H9 (cell line): ENCODE results near the gene MED10. TPM values are rescaled to one million over a fixed set of nuclear protein-coding genes. Genes with fewer than 3 reads are reported as not detected.
A peak's percentile ranks its signal among the peaks of the same experiment; 100 is the strongest.

Experiments used
- DNase-seq: peaks from one replicate; pipeline ENCODE4 v3.0.0-alpha.2; 2017
- H2AFZ ChIP-seq: one replicate; pipeline ENCODE4 v1.6.1; 2013; ENCODE audit warnings: mild to moderate bottlenecking, low read length, control low read depth, moderate library complexity
- H2AK5ac ChIP-seq: 2 replicates; pipeline ENCODE4 v1.6.1; 2013; ENCODE audit warnings: low read length, control low read depth, mixed read lengths; ENCODE audit not compliant: insufficient read length
- H2BK120ac ChIP-seq: one replicate; pipeline ENCODE4 v1.6.1; 2013; ENCODE audit warnings: low read depth, mild to moderate bottlenecking, low read length, control low read depth, inconsistent platforms; ENCODE audit not compliant: poor library complexity, severe bottlenecking
- H2BK12ac ChIP-seq: 2 replicates; pipeline ENCODE4 v1.6.1; 2013; ENCODE audit warnings: low read length, control low read depth, mixed read lengths, low read depth; ENCODE audit not compliant: insufficient read length
- H2BK15ac ChIP-seq: 2 replicates; pipeline ENCODE4 v1.6.1; 2013; ENCODE audit warnings: low read depth, low read length, control low read depth
- H2BK20ac ChIP-seq: one replicate; pipeline ENCODE4 v1.6.1; 2013; ENCODE audit warnings: low read depth, mild to moderate bottlenecking, low read length, control low read depth, inconsistent platforms; ENCODE audit not compliant: poor library complexity, severe bottlenecking
- H2BK5ac ChIP-seq: 2 replicates; pipeline ENCODE4 v1.6.1; 2013; ENCODE audit warnings: low read length, control low read depth, mixed read lengths; ENCODE audit not compliant: insufficient read length
- H3K14ac ChIP-seq: 2 replicates; pipeline ENCODE4 v1.6.1; 2013; ENCODE audit warnings: low read length, control low read depth; ENCODE audit not compliant: insufficient read depth
- H3K18ac ChIP-seq: 2 replicates; pipeline ENCODE4 v1.6.1; 2013; ENCODE audit warnings: low read depth, mild to moderate bottlenecking, mixed read lengths, low read length, control low read depth; ENCODE audit not compliant: insufficient read length
- H3K23ac ChIP-seq: 2 replicates; pipeline ENCODE4 v1.6.1; 2013; ENCODE audit warnings: low read length, control low read depth, mixed read lengths, low read depth; ENCODE audit not compliant: insufficient read length
- H3K23me2 ChIP-seq: 2 replicates; pipeline ENCODE4 v1.6.1; 2013; ENCODE audit warnings: low read depth, mild to moderate bottlenecking, mixed read lengths, low read length, control low read depth; ENCODE audit not compliant: insufficient read length, poor library complexity, severe bottlenecking
- H3K27ac ChIP-seq: 2 replicates; pipeline ENCODE4 v1.5.1; 2013; ENCODE audit warnings: low read length, control low read depth, mixed read lengths, low read depth; ENCODE audit not compliant: insufficient read length
- H3K27me3 ChIP-seq: 2 replicates; pipeline ENCODE4 v1.6.1; 2013; ENCODE audit warnings: low read length, control low read depth, inconsistent platforms; ENCODE audit not compliant: insufficient read depth
- H3K4ac ChIP-seq: 2 replicates; pipeline ENCODE4 v1.6.1; 2013; ENCODE audit warnings: low read depth, mild to moderate bottlenecking, control low read depth, inconsistent platforms, low read length, moderate library complexity
- H3K4me1 ChIP-seq: 2 replicates; pipeline ENCODE4 v1.6.1; 2013; ENCODE audit warnings: low read length, control low read depth, inconsistent platforms; ENCODE audit not compliant: insufficient read depth
- H3K4me2 ChIP-seq: 2 replicates; pipeline ENCODE4 v1.6.1; 2013; ENCODE audit warnings: low read length, control low read depth, mixed read lengths; ENCODE audit not compliant: insufficient read length, insufficient read depth
- H3K56ac ChIP-seq: 2 replicates; pipeline ENCODE4 v1.6.1; 2013; ENCODE audit warnings: low read depth, mild to moderate bottlenecking, mixed read lengths, low read length, control low read depth; ENCODE audit not compliant: insufficient read length
- H3K79me1 ChIP-seq: 2 replicates; pipeline ENCODE4 v1.6.1; 2013; ENCODE audit warnings: low read depth, mild to moderate bottlenecking, moderate library complexity, low read length, control low read depth, inconsistent platforms; ENCODE audit not compliant: insufficient read depth, poor library complexity, severe bottlenecking
- H3K79me2 ChIP-seq: 2 replicates; pipeline ENCODE4 v1.6.1; 2013; ENCODE audit warnings: low read length, control low read depth, inconsistent platforms; ENCODE audit not compliant: insufficient read depth
- H3K9ac ChIP-seq: 2 replicates; pipeline ENCODE4 v1.6.1; 2013; ENCODE audit warnings: low read length, control low read depth, mixed read lengths; ENCODE audit not compliant: insufficient read length; ENCODE audit errors: extremely low read depth
- H3K9me3 ChIP-seq: one replicate; pipeline ENCODE4 v1.6.1; 2013; ENCODE audit warnings: low read depth, low read length, inconsistent platforms; ENCODE audit not compliant: control insufficient read depth
- H3T11ph ChIP-seq: one replicate; pipeline ENCODE4 v1.6.1; 2013; ENCODE audit warnings: mild to moderate bottlenecking, low read length, control low read depth, inconsistent platforms
- H4K20me1 ChIP-seq: one replicate; pipeline ENCODE4 v1.6.1; 2013; ENCODE audit not compliant: control insufficient read depth, insufficient read length, insufficient read depth
- H4K5ac ChIP-seq: 2 replicates; pipeline ENCODE4 v1.6.1; 2013; ENCODE audit warnings: low read depth, mild to moderate bottlenecking, mixed read lengths, low read length, control low read depth; ENCODE audit not compliant: insufficient read length
- H4K8ac ChIP-seq: replicated peaks from 2 replicates; pipeline ENCODE4 v1.6.1; 2013; ENCODE audit warnings: low read length, control low read depth, mixed read lengths, low read depth; ENCODE audit not compliant: insufficient read length
- H4K91ac ChIP-seq: 2 replicates; pipeline ENCODE4 v1.6.1; 2013; ENCODE audit warnings: low read depth, mild to moderate bottlenecking, moderate library complexity, mixed read lengths, low read length, control low read depth; ENCODE audit not compliant: insufficient read length
- H3K27ac Mint-ChIP-seq, 3 experiments: 2 replicates in 2 of 3; 3 replicates in 1 of 3; pipeline ENCODE4 v1.8.0; 2020 to 2021; ENCODE audit warnings: mixed read lengths in 3 of 3, mild to moderate bottlenecking in 1 of 3, moderate library complexity in 1 of 3
- H3K27me3 Mint-ChIP-seq: 2 replicates; pipeline ENCODE4 v1.8.0; 2021; ENCODE audit warnings: low read depth, mild to moderate bottlenecking, moderate library complexity, mixed read lengths
- H3K36me3 Mint-ChIP-seq, 3 experiments: 2 replicates in 2 of 3; 3 replicates in 1 of 3; pipeline ENCODE4 v1.8.0; 2020 to 2021; ENCODE audit warnings: low read depth in 3 of 3, mixed read lengths in 3 of 3; ENCODE audit not compliant: insufficient read depth in 1 of 3
- H3K4me1 Mint-ChIP-seq, 2 experiments: 2 replicates each; pipeline ENCODE4 v1.8.0; 2020; ENCODE audit warnings: mixed read lengths in 2 of 2
- H3K4me3 Mint-ChIP-seq, 2 experiments: 2 replicates in 1 of 2; 3 replicates in 1 of 2; pipeline ENCODE4 v1.8.0; 2020 to 2021; ENCODE audit warnings: mild to moderate bottlenecking in 2 of 2, mixed read lengths in 2 of 2, moderate library complexity in 1 of 2
- H3K9me3 Mint-ChIP-seq, 2 experiments: 2 replicates in 1 of 2; 3 replicates in 1 of 2; pipeline ENCODE4 v1.8.0; 2020; ENCODE audit warnings: mild to moderate bottlenecking in 2 of 2, mixed read lengths in 2 of 2, moderate library complexity in 1 of 2
- whole genome bisulfite sequencing: extraction: QIAGEN DNeasy Blood & Tissue Kit; methylation state at CpG from one replicate; pipeline ENCODE4 v1.1.7; 2013; ENCODE audit warnings: missing lambda C conversion rate, low lambda C conversion rate, mixed read lengths; ENCODE audit not compliant: insufficient read length; ENCODE audit errors: extremely low coverage; 5-methylcytosine and 5-hydroxymethylcytosine counted together
- total RNA-seq: library from RNA; stranded (reverse); gene quantifications from 2 replicates; pipeline ENCODE4 v1.2.1, GENCODE V29; 2021
- TF ChIP-seq, protein P1 (sequence below): fragments of 200-600 bp; sonication (generic); conservative IDR thresholded peaks from 3 replicates; pipeline ENCODE4 v1.8.0; 2021; ENCODE audit warnings: antibody characterized with exemption, mild to moderate bottlenecking

MED10 gene
- total RNA-seq, 1 experiment from 2014 or later = 35.3 TPM

DNA sequence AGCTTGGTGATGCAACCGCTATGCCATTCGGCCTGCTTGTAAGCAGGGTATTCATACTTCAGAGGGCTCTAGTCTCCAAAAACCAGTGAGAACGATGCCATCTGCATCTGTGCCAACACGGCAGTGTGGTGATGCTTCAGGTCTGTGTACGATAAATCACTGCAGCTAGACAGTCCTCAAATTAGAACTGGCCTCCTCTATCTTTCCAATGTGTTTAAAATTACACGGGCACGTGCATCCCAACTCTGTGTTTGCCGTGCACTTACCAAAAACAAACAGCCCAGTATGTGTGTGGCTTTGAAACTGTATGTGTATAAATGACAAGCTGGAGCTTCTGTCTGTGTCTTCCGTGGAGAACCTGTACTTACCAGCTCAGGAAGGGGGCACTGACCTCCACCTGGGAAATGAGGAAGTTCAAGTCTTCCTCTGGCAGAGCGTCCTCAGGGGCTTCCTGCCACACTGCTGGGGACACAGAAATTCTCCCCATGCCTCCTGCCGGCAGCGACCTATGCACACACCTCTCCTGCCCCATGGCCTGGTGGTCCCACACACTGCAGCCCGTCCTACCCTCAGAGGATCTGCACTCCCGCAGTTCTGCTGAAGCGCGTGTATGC, 12.3 kb downstream of the MED10 start:
- Histone ChIP-seq H3K18ac (no peak overlapping the region), H2BK12ac (no peak overlapping the region), H3K23me2 (no peaks in the 10 kb centered on the region), H3K23ac (no peak overlapping the region), H2BK15ac (no peak overlapping the region), H3K4me2 (no peak overlapping the region), H3K27ac (no peak overlapping the region), H3K9me3 (no peaks in the 10 kb centered on the region), H3T11ph (no peak overlapping the region), H2BK120ac (no peak overlapping the region), H3K27me3 (no peaks in the 10 kb centered on the region), H3K56ac (no peak overlapping the region), H4K20me1 (no peaks in the 10 kb centered on the region), H4K8ac (no peak overlapping the region), H3K4me1 (no peaks in the 10 kb centered on the region), H3K14ac (no peak overlapping the region), H4K91ac (no peak overlapping the region), H3K79me2 (no peaks in the 10 kb centered on the region), H2AK5ac (no peak overlapping the region), H2AFZ (no peak overlapping the region), H4K5ac (no peak overlapping the region), H3K9ac (no peak overlapping the region), H3K4ac (no peak overlapping the region), H3K79me1 (no peaks in the 10 kb centered on the region), H2BK5ac (no peak overlapping the region), H2BK20ac (no peak overlapping the region)
- Mint-ChIP-seq H3K4me1 (no peaks in the 10 kb centered on the region), H3K27ac (no peak overlapping the region), H3K36me3 (peaks cover 6 to 21% (median 9%) of the 10 kb centered on the region in 3 experiments; a peak in 6 of 7 replicates), H3K27me3 (peaks cover 1% of the 10 kb centered on the region; the same call in 1 of the 2 replicates), H3K9me3 (no peaks in the 10 kb centered on the region), H3K4me3 (no peak overlapping the region)
- WGBS = no CpG with 5 or more reads among the region's 16 CpGs
- DNase-seq = peak; percentile 19
- TF ChIP-seq, protein P1, sequence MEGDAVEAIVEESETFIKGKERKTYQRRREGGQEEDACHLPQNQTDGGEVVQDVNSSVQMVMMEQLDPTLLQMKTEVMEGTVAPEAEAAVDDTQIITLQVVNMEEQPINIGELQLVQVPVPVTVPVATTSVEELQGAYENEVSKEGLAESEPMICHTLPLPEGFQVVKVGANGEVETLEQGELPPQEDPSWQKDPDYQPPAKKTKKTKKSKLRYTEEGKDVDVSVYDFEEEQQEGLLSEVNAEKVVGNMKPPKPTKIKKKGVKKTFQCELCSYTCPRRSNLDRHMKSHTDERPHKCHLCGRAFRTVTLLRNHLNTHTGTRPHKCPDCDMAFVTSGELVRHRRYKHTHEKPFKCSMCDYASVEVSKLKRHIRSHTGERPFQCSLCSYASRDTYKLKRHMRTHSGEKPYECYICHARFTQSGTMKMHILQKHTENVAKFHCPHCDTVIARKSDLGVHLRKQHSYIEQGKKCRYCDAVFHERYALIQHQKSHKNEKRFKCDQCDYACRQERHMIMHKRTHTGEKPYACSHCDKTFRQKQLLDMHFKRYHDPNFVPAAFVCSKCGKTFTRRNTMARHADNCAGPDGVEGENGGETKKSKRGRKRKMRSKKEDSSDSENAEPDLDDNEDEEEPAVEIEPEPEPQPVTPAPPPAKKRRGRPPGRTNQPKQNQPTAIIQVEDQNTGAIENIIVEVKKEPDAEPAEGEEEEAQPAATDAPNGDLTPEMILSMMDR = no peak
